ENCODE results near the gene FAM171A2. TPM values are rescaled to one million over a fixed set of nuclear protein-coding genes. Genes with fewer than 3 reads are reported as not detected.

FAM171A2 gene
- total and polyA plus RNA-seq, 4 donors, result 12.1 to 120 (median 75.8) TPM

DNA sequence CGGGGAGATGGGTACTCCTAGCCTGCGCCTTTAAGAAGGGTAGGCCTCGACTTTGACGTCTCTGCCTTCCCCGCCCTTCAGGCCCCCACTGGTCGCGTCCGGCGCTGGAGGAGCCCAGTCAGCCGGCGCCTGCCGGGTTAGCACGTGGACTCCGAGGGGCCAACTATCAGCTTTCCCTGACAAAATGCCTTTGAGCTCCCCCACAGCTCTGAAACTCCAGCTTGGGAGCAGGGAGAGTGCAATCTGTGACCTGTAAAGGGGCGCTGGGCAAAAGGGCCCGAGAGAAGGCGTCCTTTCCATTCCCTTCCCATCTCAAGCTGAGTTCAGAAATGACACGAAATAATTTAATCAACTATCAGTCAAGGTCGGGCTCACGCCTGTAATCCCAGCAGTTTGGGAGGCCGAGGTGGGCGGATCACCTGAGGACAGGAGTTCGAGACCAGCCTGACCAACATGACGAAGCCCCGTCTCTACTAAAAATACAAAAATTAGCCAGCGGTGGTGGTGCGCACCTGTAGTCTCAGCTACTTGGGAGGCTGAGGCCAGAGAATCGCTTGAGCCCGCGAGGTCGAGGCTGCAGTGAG is 36.7 kb downstream of the FAM171A2 start:
- 12% methylated on average over 23 of the region's 31 CpGs for WGBS (ENCODE audit: insufficient coverage)
- H3K4me3 ChIP-seq (ENCODE audit: low read depth, low read length), result no peak overlapping the region
- peak overlapping the region; percentile 57 for H3K27ac ChIP-seq (ENCODE audit: low read depth, low read length)

DNA sequence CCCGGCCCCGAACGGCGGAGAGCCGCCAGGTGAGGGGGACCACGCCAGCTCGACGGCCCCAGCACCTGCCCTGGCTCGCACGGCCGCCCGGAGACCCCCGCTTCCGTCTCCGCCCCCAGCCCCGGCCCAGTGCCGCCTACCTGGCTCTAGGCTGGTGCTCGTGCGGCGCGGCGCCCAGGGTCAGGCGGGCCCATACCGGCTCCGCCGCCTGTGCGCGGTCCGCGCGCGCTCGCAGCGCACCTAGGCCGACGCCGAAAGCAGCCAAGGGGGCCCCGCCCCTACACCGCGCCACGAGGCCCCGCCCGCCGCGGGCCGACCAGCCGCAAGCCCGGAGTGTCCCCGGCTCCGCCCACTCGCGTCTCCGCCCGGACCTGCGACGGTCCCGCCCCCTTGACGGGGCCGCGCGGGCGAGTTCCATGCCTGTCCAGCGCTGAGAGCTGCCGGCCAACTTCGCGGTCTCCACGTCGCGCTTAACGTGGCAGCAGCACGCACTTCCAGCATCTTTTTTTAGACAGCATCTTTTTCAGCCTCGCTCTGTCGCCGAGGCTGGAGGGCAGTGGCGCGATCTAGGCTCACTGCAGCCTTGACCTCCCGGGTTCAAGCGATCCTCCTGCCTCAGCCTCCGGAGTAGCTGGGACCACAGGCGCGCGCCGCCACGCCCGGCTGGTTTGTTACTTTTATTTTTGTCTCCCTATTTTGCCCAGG is 38.9 kb downstream of the FAM171A2 start, which contains the start of gene SLC25A39:
Gene SLC25A39, minus strand, starts transcription at position 253 of the 705 bp plus-strand sequence. CDS start 1,261 bp downstream, outside the sequence.
- Histone ChIP-seq H3K4me3 (ENCODE audit: low read depth, low read length) (peak within 1 kb of the TSS; percentile 69), H3K9me3 (ENCODE audit: control insufficient read depth, insufficient read depth, low read length) (no peaks in the 10 kb centered on the region), H3K36me3 (ENCODE audit: control insufficient read depth, insufficient read depth, low read length) (peaks cover 29% of the 10 kb centered on the region), H3K27ac (ENCODE audit: low read depth, low read length) (peak within 1 kb of the TSS; percentile 85), H3K27me3 (ENCODE audit: control insufficient read depth, insufficient read depth, low read length) (peaks cover 2% of the 10 kb centered on the region), H3K4me1 (ENCODE audit: control insufficient read depth, insufficient read depth, low read length) (peaks cover 42% of the 10 kb centered on the region)
- under 1% methylated on average over 85 of the region's 85 CpGs for WGBS (ENCODE audit: insufficient coverage)
- peak; percentile 78 to 97 (median 88) for DNase-seq (ENCODE audit: low read depth in 4 of 6, low spot score in 6 of 6)

More for the DNA sequence above, 36.7 kb downstream of the FAM171A2 start:
- Histone ChIP-seq H3K4me1 (ENCODE audit: control insufficient read depth, insufficient read depth, low read length) (peaks cover 45% of the 10 kb centered on the region), H3K9me3 (ENCODE audit: control insufficient read depth, insufficient read depth, low read length) (no peaks in the 10 kb centered on the region), H3K36me3 (ENCODE audit: control insufficient read depth, insufficient read depth, low read length) (peaks cover 7% of the 10 kb centered on the region), H3K27me3 (ENCODE audit: control insufficient read depth, insufficient read depth, low read length) (peaks cover 2% of the 10 kb centered on the region)
- peak; percentile 86 to 99 (median 94) for DNase-seq (ENCODE audit: low read depth in 4 of 6, low spot score in 6 of 6)

DNA sequence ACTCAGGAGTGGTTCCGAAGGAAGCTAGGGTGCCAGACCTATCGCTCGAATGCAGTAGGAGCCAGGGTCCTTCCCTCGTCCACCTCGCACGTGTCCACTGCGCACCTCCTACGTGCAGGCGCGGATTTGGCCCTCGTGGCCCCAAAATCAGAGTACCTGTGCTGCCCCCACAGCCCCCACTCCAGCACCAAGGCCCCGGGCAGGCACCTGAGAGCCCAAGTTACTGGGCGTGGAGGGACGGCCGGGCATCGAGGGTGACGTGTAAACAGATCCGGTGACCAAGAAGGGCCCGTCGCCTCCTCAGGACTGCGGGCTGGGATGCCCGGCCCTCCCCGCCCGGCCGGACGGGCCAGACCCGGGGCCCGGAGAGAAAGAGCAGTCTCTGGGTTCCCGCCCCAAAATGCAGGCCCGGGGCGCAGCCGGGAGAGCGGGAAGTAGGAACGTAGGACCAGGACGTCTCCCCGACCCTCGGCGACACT is 39.5 kb downstream of the FAM171A2 start:
- 1% methylated on average over 38 of the region's 38 CpGs for WGBS (ENCODE audit: insufficient coverage)
- Histone ChIP-seq H3K27me3 (ENCODE audit: control insufficient read depth, insufficient read depth, low read length) (peaks cover 2% of the 10 kb centered on the region), H3K9me3 (ENCODE audit: control insufficient read depth, insufficient read depth, low read length) (no peaks in the 10 kb centered on the region), H3K27ac (ENCODE audit: low read depth, low read length) (no peak overlapping the region), H3K4me3 (ENCODE audit: low read depth, low read length) (peak overlapping the region; percentile 66), H3K4me1 (ENCODE audit: control insufficient read depth, insufficient read depth, low read length) (peaks cover 42% of the 10 kb centered on the region), H3K36me3 (ENCODE audit: control insufficient read depth, insufficient read depth, low read length) (peaks cover 35% of the 10 kb centered on the region)
- DNase-seq (ENCODE audit: low read depth in 4 of 6, low spot score in 6 of 6), result no peak

DNA sequence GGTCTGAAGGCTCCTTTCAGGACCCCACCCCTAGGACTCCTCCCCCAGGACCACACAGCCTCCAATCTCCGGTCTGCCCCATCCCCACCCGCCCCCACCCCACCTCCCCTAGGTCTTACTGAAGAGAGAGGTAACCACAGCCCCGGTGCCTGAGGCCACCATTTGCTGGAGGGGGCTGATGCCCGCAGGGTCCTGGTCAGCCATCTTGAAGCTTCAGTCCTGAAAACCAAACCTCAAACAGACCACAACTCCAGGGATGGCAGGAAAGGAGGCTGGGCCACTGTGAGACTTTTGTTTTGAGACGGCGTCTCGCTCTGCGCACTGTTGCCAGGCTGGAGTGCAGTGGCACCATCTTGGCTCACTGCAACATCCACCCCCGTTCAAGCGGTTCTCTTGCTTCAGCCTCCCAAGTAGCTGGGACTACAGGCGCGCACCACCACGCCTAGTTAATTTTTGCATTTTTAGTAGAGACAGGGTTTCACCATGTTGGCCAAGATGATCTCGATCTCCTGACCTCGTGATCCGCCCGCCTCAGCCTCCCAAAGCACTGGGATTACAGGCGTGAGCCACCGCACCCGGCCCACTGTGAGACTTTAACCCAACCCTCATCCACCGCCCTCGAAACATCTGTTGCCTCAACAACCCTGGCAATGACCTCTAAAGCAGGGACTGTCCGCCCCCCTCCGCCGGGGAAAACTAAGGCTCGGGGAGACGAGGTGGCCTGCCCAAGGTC is 40.1 kb downstream of the FAM171A2 start:
- Histone ChIP-seq H3K4me1 (ENCODE audit: control insufficient read depth, insufficient read depth, low read length) (peaks cover 42% of the 10 kb centered on the region), H3K27ac (ENCODE audit: low read depth, low read length) (no peak overlapping the region), H3K4me3 (ENCODE audit: low read depth, low read length) (peak overlapping the region; percentile 66), H3K27me3 (ENCODE audit: control insufficient read depth, insufficient read depth, low read length) (peaks cover 2% of the 10 kb centered on the region), H3K9me3 (ENCODE audit: control insufficient read depth, insufficient read depth, low read length) (no peaks in the 10 kb centered on the region), H3K36me3 (ENCODE audit: control insufficient read depth, insufficient read depth, low read length) (peaks cover 41% of the 10 kb centered on the region)
- no peak for DNase-seq (ENCODE audit: low read depth in 4 of 6, low spot score in 6 of 6)
- WGBS (ENCODE audit: insufficient coverage), result 57% methylated on average over 21 of the region's 27 CpGs

DNA sequence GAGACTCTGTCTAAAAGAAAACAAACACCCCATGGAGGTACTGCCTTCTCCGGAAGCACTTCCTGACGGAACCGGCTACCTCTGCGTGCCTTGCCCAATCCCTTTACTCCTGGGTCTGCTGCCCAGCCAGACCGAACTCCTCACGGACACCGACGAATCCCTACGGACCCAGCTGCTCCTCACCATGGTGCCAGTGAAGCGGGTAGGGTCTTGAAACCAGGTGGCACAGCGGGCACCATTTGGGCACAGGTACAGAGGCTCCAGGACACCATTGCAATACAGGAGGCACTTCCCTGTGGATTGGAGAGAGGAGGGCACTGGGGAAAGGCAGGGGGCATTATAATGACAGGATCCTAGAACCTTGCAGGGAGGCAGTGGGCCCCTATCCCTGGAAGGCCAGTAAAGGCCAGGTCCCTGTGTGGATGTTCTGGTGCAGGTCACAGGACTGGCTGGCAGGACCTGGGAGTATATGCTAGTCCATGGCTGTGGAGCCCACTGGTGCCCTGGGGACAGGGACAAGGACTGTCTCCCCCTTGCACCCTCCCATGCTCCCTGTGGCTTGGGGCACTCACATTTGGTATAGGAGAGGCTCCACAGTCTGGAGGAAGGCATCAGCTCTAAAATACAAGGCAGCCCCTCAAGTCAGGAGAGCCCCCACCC is 41.3 kb downstream of the FAM171A2 start:
- 96% methylated on average over 11 of the region's 11 CpGs for WGBS (ENCODE audit: insufficient coverage)
- H3K9me3 ChIP-seq (ENCODE audit: control insufficient read depth, insufficient read depth, low read length), result no peaks in the 10 kb centered on the region

DNA sequence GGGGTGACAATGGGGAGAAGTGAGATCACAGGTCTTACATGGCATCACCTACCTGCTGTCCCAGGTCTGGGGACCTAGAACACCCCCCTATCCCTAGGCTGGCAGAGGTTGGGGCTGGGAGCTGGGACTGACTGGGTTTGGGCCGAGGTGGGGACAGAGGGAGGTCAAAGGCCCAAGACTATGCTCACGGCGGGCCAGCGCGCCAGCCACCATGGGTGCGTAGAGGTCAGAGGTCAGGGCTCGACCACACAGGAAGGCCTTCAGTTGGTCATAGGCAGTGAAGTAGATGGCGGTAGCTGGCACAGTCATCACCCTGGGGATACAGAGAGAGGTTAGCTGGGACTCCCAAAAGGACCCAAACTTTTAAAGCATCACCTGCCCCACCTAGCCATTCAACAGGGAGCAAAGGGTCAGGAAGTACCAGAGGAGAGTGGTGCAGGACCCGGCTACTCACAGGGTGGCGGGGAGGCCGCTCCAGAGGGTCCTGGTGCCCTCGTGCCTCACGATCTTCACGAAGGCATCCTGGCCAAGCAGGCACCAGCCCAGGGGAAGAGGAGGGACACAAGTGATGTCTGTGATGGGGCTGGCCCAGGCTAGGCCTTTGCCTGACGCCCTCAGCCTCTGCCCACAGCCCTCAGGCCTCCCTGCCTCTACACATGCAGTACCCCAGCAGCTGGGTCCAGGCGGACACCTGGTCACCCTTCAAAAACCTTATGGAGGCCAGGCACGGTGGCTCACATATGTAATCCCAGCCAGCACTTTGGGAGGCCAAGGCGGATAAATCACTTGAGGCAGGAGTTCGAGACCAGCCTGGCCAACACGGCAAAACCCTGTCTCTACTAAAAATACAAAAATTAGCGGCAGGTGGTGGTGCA is 42.2 kb downstream of the FAM171A2 start:
- Histone ChIP-seq H3K36me3 (ENCODE audit: control insufficient read depth, insufficient read depth, low read length) (peaks cover 57% of the 10 kb centered on the region), H3K4me3 (ENCODE audit: low read depth, low read length) (no peak overlapping the region), H3K27ac (ENCODE audit: low read depth, low read length) (no peak overlapping the region), H3K27me3 (ENCODE audit: control insufficient read depth, insufficient read depth, low read length) (peaks cover 8% of the 10 kb centered on the region), H3K4me1 (ENCODE audit: control insufficient read depth, insufficient read depth, low read length) (peaks cover 35% of the 10 kb centered on the region), H3K9me3 (ENCODE audit: control insufficient read depth, insufficient read depth, low read length) (no peaks in the 10 kb centered on the region)
- no peak for DNase-seq (ENCODE audit: low read depth in 4 of 6, low spot score in 6 of 6)
- WGBS (ENCODE audit: insufficient coverage), result 87% methylated on average over 17 of the region's 21 CpGs

More for the DNA sequence above, 41.3 kb downstream of the FAM171A2 start:
- no peak overlapping the region for H3K4me3 ChIP-seq (ENCODE audit: low read depth, low read length)
- H3K36me3 ChIP-seq (ENCODE audit: control insufficient read depth, insufficient read depth, low read length), result peaks cover 53% of the 10 kb centered on the region
- no peak overlapping the region for H3K27ac ChIP-seq (ENCODE audit: low read depth, low read length)
- peaks cover 4% of the 10 kb centered on the region for H3K27me3 ChIP-seq (ENCODE audit: control insufficient read depth, insufficient read depth, low read length)
- no peak for DNase-seq (ENCODE audit: low read depth in 4 of 6, low spot score in 6 of 6)
- peaks cover 42% of the 10 kb centered on the region for H3K4me1 ChIP-seq (ENCODE audit: control insufficient read depth, insufficient read depth, low read length)

DNA sequence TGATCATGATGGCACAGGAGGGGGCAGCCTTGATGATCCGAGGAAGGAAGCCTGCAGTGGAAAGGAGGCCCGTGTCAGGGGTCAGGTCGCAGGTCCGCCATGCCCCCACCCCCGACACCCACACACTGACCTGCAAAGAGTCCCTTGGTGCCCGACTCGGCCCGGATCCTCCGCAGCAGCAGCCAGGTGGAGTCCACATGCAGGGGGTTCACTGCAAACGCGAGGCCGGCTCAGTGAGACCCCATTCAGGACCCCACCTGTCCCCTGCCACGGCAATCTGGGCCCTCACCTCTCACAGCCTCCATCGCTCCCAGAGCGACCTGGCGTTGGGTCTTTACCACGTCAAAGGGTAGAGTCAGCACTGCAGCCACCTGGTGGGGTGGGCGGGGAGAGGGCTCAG is 43.6 kb downstream of the FAM171A2 start:
- Histone ChIP-seq H3K4me3 (ENCODE audit: low read depth, low read length) (no peak overlapping the region), H3K4me1 (ENCODE audit: control insufficient read depth, insufficient read depth, low read length) (peaks cover 21% of the 10 kb centered on the region), H3K27ac (ENCODE audit: low read depth, low read length) (no peak overlapping the region), H3K27me3 (ENCODE audit: control insufficient read depth, insufficient read depth, low read length) (peaks cover 14% of the 10 kb centered on the region), H3K9me3 (ENCODE audit: control insufficient read depth, insufficient read depth, low read length) (no peaks in the 10 kb centered on the region), H3K36me3 (ENCODE audit: control insufficient read depth, insufficient read depth, low read length) (peaks cover 70% of the 10 kb centered on the region)
- 74% methylated on average over 11 of the region's 18 CpGs for WGBS (ENCODE audit: insufficient coverage)
- no peak for DNase-seq (ENCODE audit: low read depth in 4 of 6, low spot score in 6 of 6)

DNA sequence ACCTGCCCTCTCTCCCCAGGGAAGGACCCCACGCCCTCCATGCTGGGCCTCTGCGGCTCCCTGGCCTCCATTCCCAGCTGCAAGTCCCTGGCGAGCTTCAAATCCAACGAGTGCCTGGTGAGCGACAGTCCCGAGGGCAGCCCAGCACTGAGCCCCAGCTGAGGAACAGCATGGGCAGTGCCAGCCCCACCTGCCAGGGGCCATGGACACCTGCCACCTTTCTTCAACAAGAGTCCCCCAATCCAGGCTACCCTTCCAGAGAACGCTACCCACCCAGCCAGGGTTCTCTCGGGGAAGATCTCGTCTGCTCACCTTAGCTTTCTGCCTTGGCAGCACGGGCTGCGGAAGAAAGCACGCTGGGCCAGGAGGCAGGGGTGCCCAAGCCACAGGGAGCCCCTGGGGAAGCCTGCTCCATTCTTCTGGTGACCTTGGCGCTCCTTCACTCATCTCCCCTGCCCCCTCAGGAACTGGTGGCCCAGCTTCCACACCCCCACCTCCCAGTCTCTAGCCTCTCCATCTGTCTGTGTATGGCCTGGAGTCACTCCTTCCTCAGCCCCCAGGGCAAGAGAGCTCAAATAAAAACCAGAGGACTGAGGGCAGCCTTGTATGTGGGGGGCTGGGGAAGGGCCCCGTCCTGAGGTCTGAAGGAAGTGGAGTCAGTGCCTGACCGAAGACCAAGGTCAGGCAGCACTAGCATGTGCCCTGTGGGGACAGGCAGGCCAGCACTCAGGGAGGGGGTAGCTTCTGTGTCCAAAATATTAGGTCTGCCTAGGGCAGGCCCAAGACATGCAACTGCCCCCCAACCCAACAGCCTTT is 45.4 kb downstream of the FAM171A2 start:
- peaks cover 24% of the 10 kb centered on the region for H3K27me3 ChIP-seq (ENCODE audit: control insufficient read depth, insufficient read depth, low read length)
- DNase-seq (ENCODE audit: low read depth in 4 of 6, low spot score in 6 of 6), result no peak
- no peak overlapping the region for H3K4me3 ChIP-seq (ENCODE audit: low read depth, low read length)
- no peak overlapping the region for H3K27ac ChIP-seq (ENCODE audit: low read depth, low read length)
- WGBS (ENCODE audit: insufficient coverage), result 85% methylated on average over 14 of the region's 15 CpGs
- peaks cover 18% of the 10 kb centered on the region for H3K4me1 ChIP-seq (ENCODE audit: control insufficient read depth, insufficient read depth, low read length)
- peaks cover 88% of the 10 kb centered on the region for H3K36me3 ChIP-seq (ENCODE audit: control insufficient read depth, insufficient read depth, low read length)
- H3K9me3 ChIP-seq (ENCODE audit: control insufficient read depth, insufficient read depth, low read length), result no peaks in the 10 kb centered on the region
